AG08395 (cell line): ENCODE measurements around the gene TNFRSF13B.
"Not testable (repeated sequence)": the region's sequence is repeated elsewhere in the genome, so short reads cannot be mapped to it uniquely, and the experiment has no call there.

Experiments
- DNase-seq: peaks from one replicate; pipeline ENCODE4 v3.0.0; 2012; ENCODE audit warnings: mixed read lengths, low spot score

TNFRSF13B gene

GRCh38 chr17:16961022-16961421 lies 10.9 kb downstream of the TNFRSF13B start:
- not testable (repeated sequence) for DNase-seq

GRCh38 chr17:16955011-16955410 lies 16.9 kb downstream of the TNFRSF13B start:
- DNase-seq = not testable (repeated sequence)

- no peak for DNase-seq
Observed at GRCh38 chr17:16954521-16954920, 17.4 kb downstream of the TNFRSF13B start.

- DNase-seq = no peak
Observed at GRCh38 chr17:16953841-16954240, 18.1 kb downstream of the TNFRSF13B start.

GRCh38 chr17:16953347-16953746 lies 18.6 kb downstream of the TNFRSF13B start:
- no peak for DNase-seq

GRCh38 chr17:16952401-16952800 lies 19.5 kb downstream of the TNFRSF13B start:
- no peak for DNase-seq

- no peak for DNase-seq
Observed at GRCh38 chr17:16950488-16950887, 21.4 kb downstream of the TNFRSF13B start.

GRCh38 chr17:16948587-16949376 lies 23.1 kb downstream of the TNFRSF13B start:
- DNase-seq = no peak

GRCh38 chr17:16947470-16947869 lies 24.4 kb downstream of the TNFRSF13B start:
- no peak for DNase-seq

- no peak for DNase-seq
Observed at GRCh38 chr17:16945663-16946218, 26.2 kb downstream of the TNFRSF13B start.

- no peak for DNase-seq
Observed at GRCh38 chr17:16945136-16945482, 26.8 kb downstream of the TNFRSF13B start.

- DNase-seq = no peak
Observed at GRCh38 chr17:16944334-16945135, 27.4 kb downstream of the TNFRSF13B start.

GRCh38 chr17:16943541-16944333 lies 28.2 kb downstream of the TNFRSF13B start:
- no peak for DNase-seq

GRCh38 chr17:16943032-16943352 lies 28.9 kb downstream of the TNFRSF13B start:
- no peak for DNase-seq

GRCh38 chr17:16942141-16943031 lies 29.5 kb downstream of the TNFRSF13B start:
- DNase-seq = no peak

GRCh38 chr17:16941072-16942036 lies 30.6 kb downstream of the TNFRSF13B start:
- peak; percentile 14 for DNase-seq

GRCh38 chr17:16940116-16940881 lies 31.6 kb downstream of the TNFRSF13B start:
- DNase-seq = no peak

GRCh38 chr17:16939606-16940115 lies 32.3 kb downstream of the TNFRSF13B start:
- no peak for DNase-seq

GRCh38 chr17:16939208-16939576 lies 32.7 kb downstream of the TNFRSF13B start:
- DNase-seq = no peak
